Gastroesophageal sphincter (tissue), 3 donors: ENCODE results near the gene IRF8.

Source experiments
- CTCF ChIP-seq, 4 experiments: fragments of 200-600 bp in 2 of 4; fragments of 450-650 bp in 2 of 4; sonication (generic) in 1 of 4; IDR thresholded peaks; one replicate each; pipeline ENCODE4 v1.5.1; 2017 to 2019; ENCODE audit warnings: antibody characterized with exemption in 4 of 4, mild to moderate bottlenecking in 2 of 4, moderate library complexity in 2 of 4
- POLR2A ChIP-seq, 2 donors: fragments of 450-650 bp; IDR thresholded peaks; one replicate each; pipeline ENCODE4 v1.6.1; 2017; ENCODE audit warnings: antibody characterized with exemption in 2 of 2, mild to moderate bottlenecking in 2 of 2, moderate library complexity in 1 of 2
- POLR2AphosphoS5 ChIP-seq: sonication (generic); formaldehyde crosslinking; IDR thresholded peaks from one replicate; pipeline ENCODE4 v1.6.1; 2017; ENCODE audit warnings: antibody characterized with exemption

GRCh38 chr16:85901773-85902365, 2.9 kb downstream of the IRF8 start:
- TF ChIP-seq CTCF (IDR thresholded peaks at IDR 0.05) (no peak), POLR2A (IDR thresholded peaks at IDR 0.05) (no peak), POLR2AphosphoS5 (no peak)
